GM23248 (cell line): Measurements from ENCODE around the gene TTLL5.

ENCODE experiments used
- EZH2 ChIP-seq: fragments of 200-600 bp; sonication (generic); IDR thresholded peaks from 2 replicates; pipeline ENCODE4 v1.6.1; 2018; ENCODE audit warnings: antibody characterized with exemption, mild to moderate bottlenecking; ENCODE audit not compliant: insufficient read depth, poor library complexity, severe bottlenecking
- EZH2phosphoT487 ChIP-seq: fragments of 200-600 bp; sonication (generic); IDR thresholded peaks from 2 replicates; pipeline ENCODE4 v1.6.1; 2018; ENCODE audit warnings: antibody characterized with exemption, moderate library complexity, mild to moderate bottlenecking, low read depth; ENCODE audit not compliant: insufficient read depth

GRCh38 chr14:75753696-75754095 is 92.7 kb downstream of the TTLL5 start:
- no peak for TF ChIP-seq EZH2
- no peak for TF ChIP-seq EZH2phosphoT487
